ENCODE results near the gene IL10RB. TPM values are rescaled to one million over a fixed set of nuclear protein-coding genes. Genes with fewer than 3 reads are reported as not detected.

IL10RB gene
- total RNA-seq, result 42.4 and 62.3 TPM in 2 replicates

DNA sequence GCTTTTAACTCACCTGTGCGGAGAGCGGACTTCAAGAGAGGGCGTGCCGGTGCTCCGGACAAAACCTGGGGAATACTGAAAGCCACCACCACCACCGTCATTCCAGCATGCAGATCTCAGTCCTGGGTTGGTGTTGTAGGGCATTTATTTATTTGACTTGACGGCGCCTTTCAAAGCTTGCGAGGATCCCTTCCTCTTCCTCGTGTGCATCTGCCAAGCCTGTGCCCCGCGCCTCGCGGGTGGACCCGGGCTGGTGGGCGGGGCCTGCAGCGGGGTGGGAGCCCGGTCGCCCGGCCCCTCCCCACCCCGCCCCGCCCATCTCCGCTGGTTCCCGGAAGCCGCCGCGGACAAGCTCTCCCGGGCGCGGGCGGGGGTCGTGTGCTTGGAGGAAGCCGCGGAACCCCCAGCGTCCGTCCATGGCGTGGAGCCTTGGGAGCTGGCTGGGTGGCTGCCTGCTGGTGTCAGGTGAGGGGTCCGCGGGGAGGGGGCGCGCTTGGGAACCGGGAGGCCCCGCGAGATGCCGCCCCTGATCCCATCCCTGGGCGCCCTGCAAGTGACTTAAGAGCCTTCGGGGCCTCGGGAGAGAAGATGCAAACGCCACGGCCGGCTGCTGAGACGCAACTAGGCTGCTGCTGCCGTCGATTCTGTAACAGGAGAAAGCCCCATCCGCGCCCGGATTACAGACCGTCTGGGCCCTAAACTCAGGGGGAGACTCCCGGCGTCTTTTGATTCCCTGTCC lies at the start of gene IL10RB:
Gene IL10RB, plus strand, starts transcription at position 318 of the 739 bp plus-strand sequence. Its CDS starts 99 bp downstream, at position 417.

DNA sequence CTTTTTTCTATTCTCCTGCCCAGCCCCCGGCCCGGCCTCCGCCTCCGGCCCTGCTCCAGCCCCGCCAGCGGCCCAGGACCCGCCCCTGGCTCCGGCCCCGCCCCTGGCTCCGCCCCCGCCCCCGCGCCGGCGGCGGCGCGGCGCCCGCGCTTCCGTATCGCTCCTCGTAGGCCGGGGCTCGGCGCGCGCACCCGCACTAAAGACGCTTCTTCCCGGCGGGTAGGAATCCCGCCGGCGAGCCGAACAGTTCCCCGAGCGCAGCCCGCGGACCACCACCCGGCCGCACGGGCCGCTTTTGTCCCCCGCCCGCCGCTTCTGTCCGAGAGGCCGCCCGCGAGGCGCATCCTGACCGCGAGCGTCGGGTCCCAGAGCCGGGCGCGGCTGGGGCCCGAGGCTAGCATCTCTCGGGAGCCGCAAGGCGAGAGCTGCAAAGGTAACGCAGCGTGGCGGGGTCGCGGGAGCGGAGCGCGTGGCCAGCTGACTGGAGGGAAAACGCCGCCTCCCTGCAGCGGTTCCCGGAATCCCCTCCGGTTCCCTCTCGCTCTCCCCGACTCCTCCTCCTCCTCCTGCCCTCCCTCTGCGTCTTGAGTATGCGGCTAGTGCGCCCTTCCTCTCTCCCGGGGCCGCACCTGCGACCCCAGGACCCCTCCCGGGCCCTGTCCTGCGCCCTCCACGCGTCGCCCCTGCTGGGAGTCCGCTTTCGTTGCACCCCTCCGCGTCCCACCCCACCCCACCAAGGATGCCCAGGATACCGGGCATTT lies 36.2 kb upstream of the IL10RB start, which contains the start of gene IFNAR2:
Gene IFNAR2, plus strand, starts transcription at position 155 of the 761 bp plus-strand sequence. CDS start 11,985 bp downstream, outside the sequence.

DNA sequence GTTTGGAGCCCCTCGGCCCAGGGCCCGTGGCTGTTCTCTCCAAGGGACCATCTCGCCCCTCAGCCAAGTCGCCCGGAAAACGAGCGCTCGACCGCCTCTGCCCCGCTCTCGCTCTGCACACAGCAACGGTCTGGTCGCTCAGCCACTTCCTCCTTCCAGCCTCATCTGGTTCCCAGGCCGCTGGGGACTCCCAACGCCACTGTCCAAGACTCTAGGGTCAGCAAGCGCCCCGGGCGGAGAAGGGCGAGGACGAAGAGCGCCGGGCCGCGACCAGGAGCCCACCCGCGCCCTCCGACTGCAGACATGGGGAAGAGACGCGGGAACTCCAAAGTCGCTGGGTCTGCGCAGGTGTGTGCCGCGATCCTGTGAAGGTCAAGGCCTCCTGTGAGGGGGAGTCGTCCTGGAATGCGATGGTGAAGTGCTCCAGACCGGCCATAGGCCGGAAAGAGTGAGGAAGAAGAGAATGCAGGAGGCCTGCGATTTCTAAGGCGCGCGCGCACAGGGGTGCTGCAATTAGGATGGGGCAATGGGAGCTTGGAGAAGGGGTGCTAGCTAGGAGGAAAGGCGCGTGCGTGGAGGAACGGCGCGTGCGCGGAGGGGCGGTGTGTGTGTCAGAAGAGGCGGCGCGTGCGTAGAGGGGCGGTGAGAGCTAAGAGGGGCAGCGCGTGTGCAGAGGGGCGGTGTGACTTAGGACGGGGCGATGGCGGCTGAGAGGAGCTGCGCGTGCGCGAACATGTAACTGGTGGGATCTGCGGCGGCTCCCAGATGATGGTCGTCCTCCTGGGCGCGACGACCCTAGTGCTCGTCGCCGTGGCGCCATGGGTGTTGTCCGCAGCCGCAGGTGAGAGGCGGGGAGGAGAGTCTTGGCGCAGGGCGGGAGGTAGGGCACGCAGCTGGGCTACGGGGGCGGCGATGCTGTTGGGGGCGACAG lies 58.4 kb downstream of the IL10RB start, which contains the start of gene IFNAR1:
Gene IFNAR1, plus strand, starts transcription at position 680 of the 931 bp plus-strand sequence. Its CDS starts 86 bp downstream, at position 766.

Other genes starting within 250 kb of the IL10RB start
- gene OLIG2, start 240.4 kb upstream of the IL10RB start, total RNA-seq, result not detected in 2 replicates
- gene OLIG1, start 196.2 kb upstream of the IL10RB start, total RNA-seq, result not detected in 2 replicates
- gene IFNAR2, start 36.4 kb upstream of the IL10RB start, total RNA-seq, result 1.7 and 4.3 TPM in 2 replicates
- 13.2 and 17.4 TPM in 2 replicates for gene IFNAR1, start 58.6 kb downstream of the IL10RB start, total RNA-seq
- gene IFNGR2, start 137.0 kb downstream of the IL10RB start, total RNA-seq, result 38.6 and 52.2 TPM in 2 replicates
- gene TMEM50B, start 213.6 kb downstream of the IL10RB start, total RNA-seq, result 15.8 and 25.1 TPM in 2 replicates
- 1.4 and 1.7 TPM in 2 replicates for gene DNAJC28, start 225.3 kb downstream of the IL10RB start, total RNA-seq

Data from bronchial smooth muscle cell (primary cell).